Measurements from ENCODE around the gene ARHGAP29. TPM values are rescaled to one million over a fixed set of nuclear protein-coding genes. Genes with fewer than 3 reads are reported as not detected.

ARHGAP29 gene
- total and polyA plus RNA-seq, 10 of the 15 experiments (the other 5 are each of a cell fraction or from before 2014, with no cell fraction given) = under 0.01 to 0.43 (median 0.10) TPM; not detected in 4

DNA sequence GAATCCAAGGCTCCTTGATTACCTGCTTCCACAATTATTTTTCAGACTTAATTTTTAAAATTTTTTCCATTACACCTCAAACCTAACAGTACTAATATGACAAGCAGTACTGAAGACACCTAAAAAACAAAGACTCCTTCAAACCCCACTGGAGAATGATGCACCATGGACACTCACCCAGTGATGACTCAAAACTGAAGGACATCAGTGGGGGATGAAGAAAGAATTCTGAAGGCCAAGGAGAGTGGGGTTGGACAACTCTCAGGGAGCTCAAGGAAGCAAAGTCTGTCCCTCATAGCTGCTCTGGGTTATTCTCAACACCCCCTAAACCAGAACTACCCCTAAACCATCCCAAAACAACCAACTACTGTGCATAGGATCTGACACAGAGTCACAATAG lies 2.4 kb upstream of the ARHGAP29 start:
- no peaks in the 10 kb centered on the region for H3K4me1 ChIP-seq (ENCODE audit: control insufficient read depth, insufficient read depth, low read length)
- POLR2A ChIA-PET = no interaction called here
- peaks cover 2 to 21% of the 10 kb centered on the region in 2 experiments; a peak in 2 of 4 replicates for H3K27me3 ChIP-seq (replicated peaks in 1 of 2; ENCODE audit: control insufficient read depth in 2 of 2, insufficient read depth in 2 of 2, low read length in 1 of 2)

More for the DNA sequence above, 2.4 kb upstream of the ARHGAP29 start:
- H3K4me2 ChIP-seq (ENCODE audit: control insufficient read depth, insufficient read depth) = no peak overlapping the region
- H2AFZ ChIP-seq (ENCODE audit: control insufficient read depth, low read depth, low read length) = no peak overlapping the region
- no peak for FAIRE-seq
- no peak overlapping the region for H3K4me3 ChIP-seq
- BruUV-seq (replicated peaks) = no TSS peak
- DNase-seq (ENCODE audit: low read depth, low spot score) = no peak
- TF ChIP-seq IKZF2 (IDR thresholded peaks at IDR 0.05) = no peak
- no peak for TF ChIP-seq RAD21 (IDR thresholded peaks at IDR 0.05; ENCODE audit: insufficient read depth, low read depth, low read length)
- no peak for TF ChIP-seq MYB (IDR thresholded peaks at IDR 0.05; ENCODE audit: borderline replicate concordance, low read depth, low read length)
- TF ChIP-seq HDAC6 (IDR thresholded peaks at IDR 0.05; ENCODE audit: unreplicated experiment) = no peak
- TF ChIP-seq, protein P1, sequence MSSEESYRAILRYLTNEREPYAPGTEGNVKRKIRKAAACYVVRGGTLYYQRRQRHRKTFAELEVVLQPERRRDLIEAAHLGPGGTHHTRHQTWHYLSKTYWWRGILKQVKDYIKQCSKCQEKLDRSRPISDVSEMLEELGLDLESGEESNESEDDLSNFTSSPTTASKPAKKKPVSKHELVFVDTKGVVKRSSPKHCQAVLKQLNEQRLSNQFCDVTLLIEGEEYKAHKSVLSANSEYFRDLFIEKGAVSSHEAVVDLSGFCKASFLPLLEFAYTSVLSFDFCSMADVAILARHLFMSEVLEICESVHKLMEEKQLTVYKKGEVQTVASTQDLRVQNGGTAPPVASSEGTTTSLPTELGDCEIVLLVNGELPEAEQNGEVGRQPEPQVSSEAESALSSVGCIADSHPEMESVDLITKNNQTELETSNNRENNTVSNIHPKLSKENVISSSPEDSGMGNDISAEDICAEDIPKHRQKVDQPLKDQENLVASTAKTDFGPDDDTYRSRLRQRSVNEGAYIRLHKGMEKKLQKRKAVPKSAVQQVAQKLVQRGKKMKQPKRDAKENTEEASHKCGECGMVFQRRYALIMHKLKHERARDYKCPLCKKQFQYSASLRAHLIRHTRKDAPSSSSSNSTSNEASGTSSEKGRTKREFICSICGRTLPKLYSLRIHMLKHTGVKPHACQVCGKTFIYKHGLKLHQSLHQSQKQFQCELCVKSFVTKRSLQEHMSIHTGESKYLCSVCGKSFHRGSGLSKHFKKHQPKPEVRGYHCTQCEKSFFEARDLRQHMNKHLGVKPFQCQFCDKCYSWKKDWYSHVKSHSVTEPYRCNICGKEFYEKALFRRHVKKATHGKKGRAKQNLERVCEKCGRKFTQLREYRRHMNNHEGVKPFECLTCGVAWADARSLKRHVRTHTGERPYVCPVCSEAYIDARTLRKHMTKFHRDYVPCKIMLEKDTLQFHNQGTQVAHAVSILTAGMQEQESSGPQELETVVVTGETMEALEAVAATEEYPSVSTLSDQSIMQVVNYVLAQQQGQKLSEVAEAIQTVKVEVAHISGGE (CRISPR knock-in tag; IDR thresholded peaks at IDR 0.05) = no peak
- TF ChIP-seq, protein P2, sequence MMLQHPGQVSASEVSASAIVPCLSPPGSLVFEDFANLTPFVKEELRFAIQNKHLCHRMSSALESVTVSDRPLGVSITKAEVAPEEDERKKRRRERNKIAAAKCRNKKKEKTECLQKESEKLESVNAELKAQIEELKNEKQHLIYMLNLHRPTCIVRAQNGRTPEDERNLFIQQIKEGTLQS (IDR thresholded peaks at IDR 0.05; ENCODE audit: borderline replicate concordance, extremely low read depth, low read depth, low read length) = no peak
- TF ChIP-seq WRNIP1 (IDR thresholded peaks at IDR 0.05; ENCODE audit: borderline replicate concordance, low read depth, low read length) = no peak
- TF ChIP-seq MYC (IDR thresholded peaks at IDR 0.05; ENCODE audit: insufficient read depth, insufficient read length, insufficient replicate concordance, low read length, severe bottlenecking) = no peak
- no peak for TF ChIP-seq FOXK2 (IDR thresholded peaks at IDR 0.05)
- TF ChIP-seq, protein P3, sequence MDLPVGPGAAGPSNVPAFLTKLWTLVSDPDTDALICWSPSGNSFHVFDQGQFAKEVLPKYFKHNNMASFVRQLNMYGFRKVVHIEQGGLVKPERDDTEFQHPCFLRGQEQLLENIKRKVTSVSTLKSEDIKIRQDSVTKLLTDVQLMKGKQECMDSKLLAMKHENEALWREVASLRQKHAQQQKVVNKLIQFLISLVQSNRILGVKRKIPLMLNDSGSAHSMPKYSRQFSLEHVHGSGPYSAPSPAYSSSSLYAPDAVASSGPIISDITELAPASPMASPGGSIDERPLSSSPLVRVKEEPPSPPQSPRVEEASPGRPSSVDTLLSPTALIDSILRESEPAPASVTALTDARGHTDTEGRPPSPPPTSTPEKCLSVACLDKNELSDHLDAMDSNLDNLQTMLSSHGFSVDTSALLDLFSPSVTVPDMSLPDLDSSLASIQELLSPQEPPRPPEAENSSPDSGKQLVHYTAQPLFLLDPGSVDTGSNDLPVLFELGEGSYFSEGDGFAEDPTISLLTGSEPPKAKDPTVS (IDR thresholded peaks at IDR 0.05; ENCODE audit: low read depth, low read length) = no peak
- TF ChIP-seq, protein P4, sequence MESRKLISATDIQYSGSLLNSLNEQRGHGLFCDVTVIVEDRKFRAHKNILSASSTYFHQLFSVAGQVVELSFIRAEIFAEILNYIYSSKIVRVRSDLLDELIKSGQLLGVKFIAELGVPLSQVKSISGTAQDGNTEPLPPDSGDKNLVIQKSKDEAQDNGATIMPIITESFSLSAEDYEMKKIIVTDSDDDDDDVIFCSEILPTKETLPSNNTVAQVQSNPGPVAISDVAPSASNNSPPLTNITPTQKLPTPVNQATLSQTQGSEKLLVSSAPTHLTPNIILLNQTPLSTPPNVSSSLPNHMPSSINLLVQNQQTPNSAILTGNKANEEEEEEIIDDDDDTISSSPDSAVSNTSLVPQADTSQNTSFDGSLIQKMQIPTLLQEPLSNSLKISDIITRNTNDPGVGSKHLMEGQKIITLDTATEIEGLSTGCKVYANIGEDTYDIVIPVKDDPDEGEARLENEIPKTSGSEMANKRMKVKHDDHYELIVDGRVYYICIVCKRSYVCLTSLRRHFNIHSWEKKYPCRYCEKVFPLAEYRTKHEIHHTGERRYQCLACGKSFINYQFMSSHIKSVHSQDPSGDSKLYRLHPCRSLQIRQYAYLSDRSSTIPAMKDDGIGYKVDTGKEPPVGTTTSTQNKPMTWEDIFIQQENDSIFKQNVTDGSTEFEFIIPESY (IDR thresholded peaks at IDR 0.05) = no peak
- no peak for TF ChIP-seq IKZF1 (conservative IDR thresholded peaks at IDR 0.05)
- TF ChIP-seq RAD51 (IDR thresholded peaks at IDR 0.05) = no peak
- no peak for TF ChIP-seq NFIC (IDR thresholded peaks at IDR 0.05; ENCODE audit: low read depth, low read length)
- TF ChIP-seq FOXM1 (IDR thresholded peaks at IDR 0.05; ENCODE audit: low read depth, low read length) = no peak
- TF ChIP-seq SREBF2 (IDR thresholded peaks at IDR 0.05; ENCODE audit: low read length) = no peak
- H3K9ac ChIP-seq (ENCODE audit: control insufficient read depth, insufficient read depth, low read length) = no peak overlapping the region
- no peaks in the 10 kb centered on the region for H3K79me2 ChIP-seq (ENCODE audit: control insufficient read depth, insufficient read depth, low read length)
- no peaks in the 10 kb centered on the region for H3K9me3 ChIP-seq (replicated peaks; ENCODE audit: control insufficient read depth, insufficient read depth, low read length)
- ATAC-seq = no peak
- intact Hi-C loops (cut with micrococcal nuclease; ENCODE audit: unreplicated experiment) = loop anchor here (10.0 kb wide), 1 partner anchor 175 kb away; no protein-coding TSS in a partner anchor
- in situ Hi-C loops (cut with MboI) = no loop called here
- RAD21 ChIA-PET (ENCODE audit: unreplicated experiment) = no interaction called here
- H3K36me3 ChIP-seq (ENCODE audit: control insufficient read depth in 2 of 2, insufficient read depth in 2 of 2, low read length in 1 of 2) = no peaks in the 10 kb centered on the region
- SMC1A ChIA-PET (ENCODE audit: uncharacterized antibody, unreplicated experiment) = no interaction called here
- no peaks in the 10 kb centered on the region for H4K20me1 ChIP-seq (ENCODE audit: control insufficient read depth, insufficient read depth)
- no peak overlapping the region for H3K27ac ChIP-seq (ENCODE audit: control insufficient read depth, insufficient read depth)
- CTCF ChIA-PET = no interaction called here

Measured in GM12878 (cell line).